Measurements from ENCODE around the gene YDJC. TPM values are rescaled to one million over a fixed set of nuclear protein-coding genes. Genes with fewer than 3 reads are reported as not detected.
"Not testable (repeated sequence)": the region's sequence is repeated elsewhere in the genome, so short reads cannot be mapped to it uniquely, and the experiment has no call there.

YDJC gene
- total RNA-seq, 4 donors from 2014 or later, result 5.2 to 10.8 (median 6.3) TPM

- ATAC-seq, result no peak
- no peaks in the 10 kb centered on the region for H3K36me3 ChIP-seq
- DNase-seq, result no peak
- in situ Hi-C loops (cut with MboI; ENCODE audit: low sequenced_read_pairs in 4 of 4) (no loop called here), intact Hi-C loops (cut with DNase I; ENCODE audit: low total_unique reads) (no loop called here)
- no peak overlapping the region for H3K4me3 ChIP-seq
- TF ChIP-seq, protein P1, sequence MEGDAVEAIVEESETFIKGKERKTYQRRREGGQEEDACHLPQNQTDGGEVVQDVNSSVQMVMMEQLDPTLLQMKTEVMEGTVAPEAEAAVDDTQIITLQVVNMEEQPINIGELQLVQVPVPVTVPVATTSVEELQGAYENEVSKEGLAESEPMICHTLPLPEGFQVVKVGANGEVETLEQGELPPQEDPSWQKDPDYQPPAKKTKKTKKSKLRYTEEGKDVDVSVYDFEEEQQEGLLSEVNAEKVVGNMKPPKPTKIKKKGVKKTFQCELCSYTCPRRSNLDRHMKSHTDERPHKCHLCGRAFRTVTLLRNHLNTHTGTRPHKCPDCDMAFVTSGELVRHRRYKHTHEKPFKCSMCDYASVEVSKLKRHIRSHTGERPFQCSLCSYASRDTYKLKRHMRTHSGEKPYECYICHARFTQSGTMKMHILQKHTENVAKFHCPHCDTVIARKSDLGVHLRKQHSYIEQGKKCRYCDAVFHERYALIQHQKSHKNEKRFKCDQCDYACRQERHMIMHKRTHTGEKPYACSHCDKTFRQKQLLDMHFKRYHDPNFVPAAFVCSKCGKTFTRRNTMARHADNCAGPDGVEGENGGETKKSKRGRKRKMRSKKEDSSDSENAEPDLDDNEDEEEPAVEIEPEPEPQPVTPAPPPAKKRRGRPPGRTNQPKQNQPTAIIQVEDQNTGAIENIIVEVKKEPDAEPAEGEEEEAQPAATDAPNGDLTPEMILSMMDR (IDR thresholded peaks at IDR 0.05 in 4 of 5, conservative IDR thresholded peaks at IDR 0.05 in 1 of 5), result no peak
- TF ChIP-seq POLR2A (IDR thresholded peaks at IDR 0.05), result no peak
- peaks cover 0 to 7% of the 10 kb centered on the region in 2 donors for H3K4me1 ChIP-seq
- H3K27me3 ChIP-seq, result no peaks in the 10 kb centered on the region
- no peaks in the 10 kb centered on the region for H3K9me3 ChIP-seq
- no peak overlapping the region for H3K27ac ChIP-seq
These were observed 9.5 kb upstream of the YDJC start for GRCh38 chr22:21639359-21639758.

- intact Hi-C loops (cut with DNase I; ENCODE audit: low total_unique reads); DNase-seq; H3K4me1 ChIP-seq; in situ Hi-C loops (cut with MboI; ENCODE audit: low sequenced_read_pairs in 4 of 4); H3K9me3 ChIP-seq; H3K27ac ChIP-seq; H3K4me3 ChIP-seq; H3K36me3 ChIP-seq; H3K27me3 ChIP-seq; ATAC-seq: not testable (repeated sequence)
These were observed 7.6 kb upstream of the YDJC start for GRCh38 chr22:21637450-21637849.

GRCh38 chr22:21636629-21637218 is 6.9 kb upstream of the YDJC start:
- intact Hi-C loops (cut with DNase I; ENCODE audit: low total_unique reads) (no loop called here), in situ Hi-C loops (cut with MboI; ENCODE audit: low sequenced_read_pairs in 4 of 4) (no loop called here)
- Histone ChIP-seq H3K4me3 (no peak overlapping the region), H3K36me3 (no peaks in the 10 kb centered on the region), H3K27ac (no peak overlapping the region), H3K4me1 (no peaks in the 10 kb centered on the region), H3K27me3 (no peaks in the 10 kb centered on the region), H3K9me3 (no peaks in the 10 kb centered on the region)
- ATAC-seq, result no peak
- TF ChIP-seq, protein P1 (IDR thresholded peaks at IDR 0.05 in 4 of 5, conservative IDR thresholded peaks at IDR 0.05 in 1 of 5), result no peak
- TF ChIP-seq POLR2A (IDR thresholded peaks at IDR 0.05), result no peak
- DNase-seq, result no peak

DNA sequence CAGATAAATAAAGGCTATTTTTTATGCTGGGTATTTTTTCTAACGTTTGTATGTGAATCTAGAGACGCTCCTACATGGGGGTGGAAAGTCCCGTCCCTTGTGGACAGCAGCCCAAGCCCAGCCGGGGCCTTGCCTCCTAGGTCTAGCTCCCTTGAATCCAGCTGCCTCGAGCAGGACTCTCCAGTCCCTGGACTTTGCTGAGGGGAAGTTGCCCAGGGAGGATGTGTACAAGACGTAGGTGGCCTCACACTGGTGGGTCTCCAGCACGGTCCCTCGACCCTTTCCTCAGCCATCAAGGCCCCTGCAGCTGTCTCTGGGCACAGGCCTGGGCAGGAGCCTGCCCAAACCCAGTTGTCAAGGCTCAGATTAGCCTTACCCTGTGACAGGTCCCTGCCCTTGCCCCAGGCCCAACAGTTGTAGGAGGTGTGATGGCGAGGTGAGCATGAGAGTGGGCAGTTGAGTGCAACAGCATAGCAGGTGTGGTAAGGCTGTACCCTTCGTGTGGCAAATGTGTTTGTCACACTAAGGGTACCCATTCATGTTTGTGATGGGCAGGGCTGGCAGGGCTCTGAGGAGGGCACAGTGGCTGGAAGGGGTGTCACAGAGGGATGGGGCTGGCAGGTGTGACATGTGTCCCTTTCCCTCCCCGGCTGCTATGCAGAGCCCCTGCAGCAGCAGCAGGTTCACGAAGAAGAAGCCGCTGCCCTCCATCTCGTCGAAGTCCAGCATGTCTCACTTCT is 6.1 kb upstream of the YDJC start:
- Histone ChIP-seq H3K27ac (no peak overlapping the region), H3K27me3 (no peaks in the 10 kb centered on the region), H3K4me1 (no peaks in the 10 kb centered on the region), H3K4me3 (no peak overlapping the region), H3K9me3 (no peaks in the 10 kb centered on the region), H3K36me3 (no peaks in the 10 kb centered on the region)
- intact Hi-C loops (cut with DNase I; ENCODE audit: low total_unique reads) (no loop called here), in situ Hi-C loops (cut with MboI; ENCODE audit: low sequenced_read_pairs in 4 of 4) (no loop called here)
- ATAC-seq (no peak), DNase-seq (no peak)
- no peak for TF ChIP-seq POLR2A (IDR thresholded peaks at IDR 0.05)
- TF ChIP-seq, protein P1 (IDR thresholded peaks at IDR 0.05 in 4 of 5, conservative IDR thresholded peaks at IDR 0.05 in 1 of 5), result no peak

DNA sequence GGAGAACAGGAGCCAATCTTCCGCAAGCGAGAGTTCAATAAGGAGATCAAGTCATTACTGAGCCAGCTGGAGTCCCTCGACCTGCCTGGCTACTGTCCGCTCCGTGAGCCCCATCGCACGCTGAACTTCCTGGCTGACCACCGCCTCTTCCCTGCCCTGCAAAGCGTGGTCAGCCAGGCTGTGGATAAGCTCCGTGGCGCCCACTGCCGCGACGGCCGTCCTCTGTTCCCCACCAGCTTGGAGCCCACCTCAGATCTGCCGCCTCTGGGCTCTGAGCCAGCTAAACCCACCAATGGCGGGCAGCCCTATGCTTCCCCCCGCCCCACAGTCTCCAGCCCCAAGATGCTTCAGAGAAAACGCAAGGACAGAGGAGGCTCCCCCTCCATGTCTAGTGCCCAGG is 5.0 kb upstream of the YDJC start:
- peaks cover 0 to 3% of the 10 kb centered on the region in 2 donors for H3K4me1 ChIP-seq
- no peak overlapping the region for H3K4me3 ChIP-seq
- in situ Hi-C loops (cut with MboI; ENCODE audit: low sequenced_read_pairs in 4 of 4), result no loop called here
- H3K27ac ChIP-seq, result no peak overlapping the region
- H3K27me3 ChIP-seq, result no peaks in the 10 kb centered on the region
- TF ChIP-seq, protein P1 (IDR thresholded peaks at IDR 0.05 in 4 of 5, conservative IDR thresholded peaks at IDR 0.05 in 1 of 5), result no peak
- TF ChIP-seq POLR2A (IDR thresholded peaks at IDR 0.05), result no peak
- DNase-seq (no peak), ATAC-seq (no peak)
- intact Hi-C loops (cut with DNase I; ENCODE audit: low total_unique reads), result no loop called here
- no peaks in the 10 kb centered on the region for H3K36me3 ChIP-seq
- no peaks in the 10 kb centered on the region for H3K9me3 ChIP-seq

All from gastrocnemius medialis (tissue), 4 donors.